GM12873 (cell line): Measurements from ENCODE around the gene TJP1.

Experiments
- TF ChIP-seq, protein P1 (sequence below): IDR thresholded peaks from 2 replicates; pipeline ENCODE4 v1.5.1; 2012; ENCODE audit warnings: low read depth, mild to moderate bottlenecking, moderate library complexity, low read length, control low read depth; ENCODE audit not compliant: insufficient read depth; ENCODE audit errors: missing control alignments

The TJP1 gene

DNA sequence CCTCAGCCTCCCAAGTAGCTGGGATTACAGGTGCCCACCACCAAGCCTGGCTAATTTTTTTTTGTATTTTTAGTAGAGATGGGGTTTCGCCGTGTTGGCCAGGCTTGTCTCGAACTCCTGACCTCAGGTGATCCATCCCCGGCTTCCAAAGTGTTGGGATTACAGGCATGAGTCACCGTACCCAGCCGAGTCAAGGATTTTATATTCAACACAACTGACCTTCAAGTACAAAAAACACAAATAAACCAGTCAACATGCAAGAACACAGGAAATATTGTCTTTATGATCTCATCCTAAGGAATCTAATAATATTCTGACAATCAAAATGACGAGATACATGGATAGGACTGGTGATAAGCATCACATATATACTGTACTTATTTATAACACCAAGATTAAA is 37.9 kb downstream of the TJP1 start:
- TF ChIP-seq, protein P1, sequence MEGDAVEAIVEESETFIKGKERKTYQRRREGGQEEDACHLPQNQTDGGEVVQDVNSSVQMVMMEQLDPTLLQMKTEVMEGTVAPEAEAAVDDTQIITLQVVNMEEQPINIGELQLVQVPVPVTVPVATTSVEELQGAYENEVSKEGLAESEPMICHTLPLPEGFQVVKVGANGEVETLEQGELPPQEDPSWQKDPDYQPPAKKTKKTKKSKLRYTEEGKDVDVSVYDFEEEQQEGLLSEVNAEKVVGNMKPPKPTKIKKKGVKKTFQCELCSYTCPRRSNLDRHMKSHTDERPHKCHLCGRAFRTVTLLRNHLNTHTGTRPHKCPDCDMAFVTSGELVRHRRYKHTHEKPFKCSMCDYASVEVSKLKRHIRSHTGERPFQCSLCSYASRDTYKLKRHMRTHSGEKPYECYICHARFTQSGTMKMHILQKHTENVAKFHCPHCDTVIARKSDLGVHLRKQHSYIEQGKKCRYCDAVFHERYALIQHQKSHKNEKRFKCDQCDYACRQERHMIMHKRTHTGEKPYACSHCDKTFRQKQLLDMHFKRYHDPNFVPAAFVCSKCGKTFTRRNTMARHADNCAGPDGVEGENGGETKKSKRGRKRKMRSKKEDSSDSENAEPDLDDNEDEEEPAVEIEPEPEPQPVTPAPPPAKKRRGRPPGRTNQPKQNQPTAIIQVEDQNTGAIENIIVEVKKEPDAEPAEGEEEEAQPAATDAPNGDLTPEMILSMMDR = no peak

DNA sequence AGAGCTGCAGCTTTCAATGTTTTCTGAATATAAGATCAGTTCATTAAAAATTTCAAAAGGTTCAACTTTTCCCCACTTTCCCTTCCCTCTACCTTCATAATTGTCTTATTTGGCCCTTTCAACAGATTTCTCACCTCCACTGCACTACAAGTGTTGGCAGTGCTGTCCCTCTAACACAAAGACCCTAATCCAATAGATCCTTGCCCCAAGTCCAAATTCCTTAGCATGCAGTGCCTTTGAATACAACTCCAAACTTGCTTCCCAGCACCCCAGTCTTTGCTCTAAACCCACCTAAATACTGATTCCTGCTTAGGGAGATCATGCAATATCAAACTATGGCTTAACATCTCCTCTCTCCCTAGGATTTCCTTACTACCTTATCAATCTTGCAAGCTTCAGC is 43.9 kb downstream of the TJP1 start:
- TF ChIP-seq, protein P1 = no peak

DNA sequence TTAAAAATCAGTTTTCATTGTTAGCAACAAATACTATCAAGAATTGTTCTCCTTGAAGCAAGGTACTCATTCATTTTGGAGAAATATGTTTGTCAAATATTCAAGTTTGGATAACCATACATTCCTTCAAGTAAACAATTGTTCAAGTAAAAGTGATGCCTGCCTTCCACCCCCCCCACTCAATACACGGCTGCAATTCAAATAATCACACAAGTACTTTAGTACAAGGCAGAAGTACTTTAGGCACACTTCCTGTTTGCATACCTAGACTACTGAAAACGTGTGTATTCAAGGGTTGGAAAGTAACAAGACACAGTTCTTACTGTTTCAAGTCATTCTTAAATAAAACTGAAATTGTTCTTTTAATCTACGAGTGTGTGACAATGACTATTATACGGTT is 45.4 kb downstream of the TJP1 start:
- TF ChIP-seq, protein P1 = no peak

DNA sequence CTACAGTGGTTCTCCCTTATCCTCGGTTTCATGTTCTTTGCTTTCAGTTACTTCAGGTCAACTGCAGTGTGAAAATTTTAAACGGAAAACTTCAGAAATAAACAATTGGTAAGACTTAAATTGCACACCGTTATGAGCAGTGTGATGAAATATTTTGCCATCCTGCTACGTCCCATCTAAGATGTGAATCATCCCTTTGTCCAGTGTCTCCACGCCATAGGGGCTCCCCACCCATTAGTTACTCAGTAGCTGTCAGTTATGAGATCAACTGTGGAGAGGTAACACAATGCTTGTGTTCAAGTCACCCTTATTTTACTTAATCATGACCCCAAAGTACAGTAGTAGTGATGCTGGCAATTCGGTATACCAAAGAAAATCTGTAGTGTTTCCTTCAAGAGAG is 47.4 kb downstream of the TJP1 start:
- TF ChIP-seq, protein P1 = no peak

DNA sequence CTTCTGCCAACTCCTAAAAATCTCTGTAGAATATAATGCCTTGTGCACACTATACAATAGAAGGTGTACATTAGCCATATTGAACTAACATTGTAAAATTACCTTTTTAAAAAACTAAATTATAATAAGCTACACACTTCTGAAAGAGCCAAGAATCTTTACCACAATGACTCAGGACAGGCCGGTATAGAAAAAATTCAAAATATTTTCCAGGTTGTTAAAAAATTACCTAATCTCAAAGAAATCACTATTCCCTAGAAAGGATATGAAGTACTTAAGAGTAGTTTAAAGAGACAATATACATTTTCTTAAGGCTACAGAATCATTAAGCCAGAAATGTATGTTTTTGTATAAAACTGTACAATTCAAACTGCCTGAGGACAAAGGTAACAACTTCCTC is 48.5 kb downstream of the TJP1 start:
- TF ChIP-seq, protein P1 = no peak

DNA sequence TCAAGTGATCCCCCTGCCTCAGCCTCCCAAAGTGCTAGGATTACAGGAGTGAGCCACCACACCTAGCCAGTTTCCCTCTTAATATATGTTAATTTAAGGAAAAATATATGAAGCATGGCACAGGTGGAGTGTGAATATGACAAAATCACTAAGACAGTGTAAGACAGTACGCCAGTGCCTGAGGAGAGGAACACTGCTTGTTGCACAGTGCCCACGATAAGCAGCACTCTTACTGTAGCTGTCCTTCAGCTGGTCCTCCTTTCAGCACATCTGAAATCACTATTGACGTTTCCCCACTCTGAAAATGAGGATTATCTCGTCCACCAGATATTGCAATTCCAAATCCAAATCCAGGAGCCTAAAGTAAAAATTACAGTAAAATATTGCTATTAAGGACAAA is 49.3 kb downstream of the TJP1 start:
- TF ChIP-seq, protein P1 = no peak

DNA sequence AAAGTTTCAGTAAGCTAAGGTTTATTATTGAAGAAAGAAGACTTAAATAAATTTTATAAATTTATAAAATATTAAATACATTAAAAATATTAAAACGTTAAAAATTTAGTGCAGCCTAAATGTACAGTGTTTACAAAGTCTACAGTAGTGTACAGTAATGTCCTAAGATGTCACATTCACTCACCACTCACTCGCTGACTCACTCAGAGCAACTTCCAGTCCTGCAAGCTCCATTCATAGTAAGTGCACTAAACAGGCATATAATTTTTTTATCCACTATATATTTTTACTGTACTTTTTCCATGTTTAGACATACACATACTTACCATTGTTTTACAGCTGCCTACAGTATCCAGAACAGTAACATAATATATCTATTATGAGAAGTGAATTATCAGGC is 51.5 kb downstream of the TJP1 start:
- TF ChIP-seq, protein P1 = no peak
